Measurements from ENCODE around the gene ZNF622. TPM values are rescaled to one million over a fixed set of nuclear protein-coding genes. Genes with fewer than 3 reads are reported as not detected.

Gene ZNF622
- polyA plus RNA-seq (ENCODE audit: insufficient read length in 4 of 4) = 10 to 100 TPM; 20.9 to 26.3 (median 24.5) TPM

GRCh38 chr5:16465544-16466432, at the start of gene ZNF622:
Gene ZNF622 (minus strand): TSS chr5:16465800. CDS start chr5:16465665, 135 bp downstream.
- peak; percentile 73 to 88 (median 80) for DNase-seq (ENCODE audit: low read depth in 4 of 4, low spot score in 3 of 4)

GRCh38 chr5:16510098-16510497, 44.5 kb upstream of the ZNF622 start:
- no peak for DNase-seq (ENCODE audit: low read depth in 4 of 4, low spot score in 3 of 4)

- no peak for DNase-seq (ENCODE audit: low read depth in 4 of 4, low spot score in 3 of 4)
Measured at GRCh38 chr5:16508730-16509531, 43.3 kb upstream of the ZNF622 start.

- no peak for DNase-seq (ENCODE audit: low read depth in 4 of 4, low spot score in 3 of 4)
Measured at GRCh38 chr5:16507716-16508115, 42.1 kb upstream of the ZNF622 start.

- DNase-seq (ENCODE audit: low read depth in 4 of 4, low spot score in 3 of 4) = no peak
Measured at GRCh38 chr5:16505904-16506303, 40.3 kb upstream of the ZNF622 start.

- DNase-seq (ENCODE audit: low read depth in 4 of 4, low spot score in 3 of 4) = no peak
Measured at GRCh38 chr5:16505140-16505891, 39.7 kb upstream of the ZNF622 start.

- DNase-seq (ENCODE audit: low read depth in 4 of 4, low spot score in 3 of 4) = no peak
Measured at GRCh38 chr5:16504571-16504970, 39.0 kb upstream of the ZNF622 start.

- DNase-seq (ENCODE audit: low read depth in 4 of 4, low spot score in 3 of 4) = no peak
Measured at GRCh38 chr5:16502866-16503265, 37.3 kb upstream of the ZNF622 start.

- no peak for DNase-seq (ENCODE audit: low read depth in 4 of 4, low spot score in 3 of 4)
Measured at GRCh38 chr5:16500024-16500423, 34.4 kb upstream of the ZNF622 start.

- DNase-seq (ENCODE audit: low read depth in 4 of 4, low spot score in 3 of 4) = no peak
Measured at GRCh38 chr5:16497546-16497945, 31.9 kb upstream of the ZNF622 start.

GRCh38 chr5:16493261-16493660, 27.7 kb upstream of the ZNF622 start:
- no peak for DNase-seq (ENCODE audit: low read depth in 4 of 4, low spot score in 3 of 4)

GRCh38 chr5:16492398-16493140, 27.0 kb upstream of the ZNF622 start:
- DNase-seq (ENCODE audit: low read depth in 4 of 4, low spot score in 3 of 4) = no peak

GRCh38 chr5:16490911-16491310, 25.3 kb upstream of the ZNF622 start:
- no peak for DNase-seq (ENCODE audit: low read depth in 4 of 4, low spot score in 3 of 4)

- peak in 1 of 4 donors; percentile 22 for DNase-seq (ENCODE audit: low read depth in 4 of 4, low spot score in 3 of 4)
Measured at GRCh38 chr5:16489322-16489791, 23.8 kb upstream of the ZNF622 start.

GRCh38 chr5:16487456-16487855, 21.9 kb upstream of the ZNF622 start:
- no peak for DNase-seq (ENCODE audit: low read depth in 4 of 4, low spot score in 3 of 4)

- no peak for DNase-seq (ENCODE audit: low read depth in 4 of 4, low spot score in 3 of 4)
Measured at GRCh38 chr5:16486711-16487111, 21.1 kb upstream of the ZNF622 start.

GRCh38 chr5:16485656-16486055, 20.1 kb upstream of the ZNF622 start:
- DNase-seq (ENCODE audit: low read depth in 4 of 4, low spot score in 3 of 4) = no peak

GRCh38 chr5:16484081-16484480, 18.5 kb upstream of the ZNF622 start:
- DNase-seq (ENCODE audit: low read depth in 4 of 4, low spot score in 3 of 4) = no peak

GRCh38 chr5:16483361-16483760, 17.8 kb upstream of the ZNF622 start:
- DNase-seq (ENCODE audit: low read depth in 4 of 4, low spot score in 3 of 4) = no peak

- no peak for DNase-seq (ENCODE audit: low read depth in 4 of 4, low spot score in 3 of 4)
Measured at GRCh38 chr5:16482891-16483290, 17.3 kb upstream of the ZNF622 start.
